Measurements from ENCODE around the gene NUDT17. TPM values are rescaled to one million over a fixed set of nuclear protein-coding genes. Genes with fewer than 3 reads are reported as not detected.
A peak's percentile ranks its signal among the peaks of the same experiment; 100 is the strongest.

Gene NUDT17
- total and polyA plus RNA-seq, 9 of the 15 experiments (the other 6 are each of a cell fraction or from before 2014, with no cell fraction given) = 2.1 to 10.0 (median 6.1) TPM

- TF ChIP-seq ZBTB40 (IDR thresholded peaks at IDR 0.05) (peak; percentile 48; the same call in 1 of the 2 replicates), ZBTB40 (CRISPR knock-in tag; IDR thresholded peaks at IDR 0.05) (no peak), ZNF586 (CRISPR knock-in tag; conservative IDR thresholded peaks at IDR 0.05) (no peak), MITF (IDR thresholded peaks at IDR 0.05) (no peak), JUNB (CRISPR knock-in tag; conservative IDR thresholded peaks at IDR 0.05) (no peak), ZNF444 (CRISPR knock-in tag; IDR thresholded peaks at IDR 0.05) (no peak), REST (IDR thresholded peaks at IDR 0.05; ENCODE audit: borderline replicate concordance) (peak; percentile 56; the same call in 1 of the 2 replicates), REST (CRISPR knock-in tag; IDR thresholded peaks at IDR 0.05; ENCODE audit: low read depth) (0 out of 2 replicates have a peak, but pooled peaks have one; percentile 18), TCF7 (IDR thresholded peaks at IDR 0.05; ENCODE audit: borderline replicate concordance) (no peak)
Observed at GRCh38 chr1:145845514-145846161, at the start of gene NUDT17 (continued).
